Regular cardiac myocyte (primary cell): ENCODE measurements around the gene MBD3L3. TPM values are rescaled to one million over a fixed set of nuclear protein-coding genes. Genes with fewer than 3 reads are reported as not detected.

Source experiments
- total RNA-seq: library from RNA; depleted of rRNA; stranded (reverse); fragments of >200 nt; gene quantifications from 2 replicates; pipeline ENCODE4 v1.2.3, GENCODE V29; 2014

The MBD3L3 gene
- total RNA-seq, result not detected in 2 replicates

GRCh38 chr19:7058576-7058975 is at the start of gene MBD3L3:
Gene MBD3L3, minus strand, starts transcription at chr19:7058676. Its CDS starts 71 bp downstream, at chr19:7058605.

DNA sequence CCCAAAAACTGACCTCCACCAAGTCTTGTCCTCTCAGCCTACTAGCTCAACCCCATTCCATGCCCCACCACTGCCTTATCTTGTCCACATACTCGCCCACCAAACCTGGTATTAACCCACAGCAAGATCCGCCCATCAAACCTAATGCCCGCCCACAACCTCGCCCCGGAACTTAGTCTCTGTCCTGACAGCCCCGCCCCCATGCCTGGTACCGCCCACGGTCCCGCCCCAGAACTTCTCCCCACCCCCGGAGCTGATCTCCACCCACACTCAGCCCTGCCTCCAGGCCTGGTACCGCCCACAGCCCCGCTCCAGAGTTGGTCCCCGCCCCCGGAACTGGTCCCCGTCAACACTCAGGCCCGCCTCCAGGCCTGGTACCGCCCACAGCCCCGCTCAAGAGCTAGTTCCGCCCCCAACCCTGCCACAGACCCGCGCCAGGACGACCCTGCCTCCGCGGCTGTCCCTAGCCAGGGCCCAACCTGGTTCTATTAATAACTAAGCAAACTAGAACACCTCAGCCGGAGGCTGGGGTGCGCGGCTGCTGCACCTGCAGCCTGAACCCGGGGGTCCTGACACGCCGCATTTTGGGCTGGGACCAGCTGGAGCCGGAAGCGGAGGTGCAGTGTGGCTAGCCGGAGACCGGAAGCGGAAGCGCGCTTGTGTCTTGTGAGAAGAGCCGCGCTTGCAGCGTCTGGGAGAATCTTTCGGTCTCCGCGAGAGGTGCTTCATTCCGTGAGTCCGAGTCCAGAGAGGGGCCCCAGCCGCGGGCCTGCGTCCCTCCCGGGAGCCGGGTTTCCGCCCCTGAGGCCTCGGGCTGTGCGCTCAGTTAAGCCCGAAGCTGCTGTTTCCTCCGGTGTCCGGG is 10.8 kb upstream of the MBD3L3 start, which contains the start of gene ZNF557:
TSS of gene ZNF557 (plus strand) at position 662 of the 862 bp plus-strand sequence. CDS start 5,372 bp downstream, outside the sequence.

DNA sequence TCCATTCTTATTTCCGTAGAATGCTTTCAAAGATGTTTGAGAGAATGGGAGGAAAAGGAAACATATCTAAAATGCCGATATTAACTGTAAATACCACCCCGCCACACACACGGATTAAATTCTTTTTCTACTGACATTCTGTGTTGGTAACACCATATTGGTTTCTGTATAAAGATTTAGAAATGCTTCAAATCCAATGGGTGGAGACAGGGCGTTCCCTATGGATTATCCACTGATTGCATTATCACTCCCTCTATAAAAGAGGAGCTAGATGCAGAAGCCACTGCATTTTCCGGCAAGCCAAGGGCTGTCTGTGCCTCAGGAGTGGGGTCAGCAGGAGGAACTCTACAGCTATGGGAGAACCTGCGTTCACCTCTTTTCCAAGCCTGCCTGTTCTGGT is 9.5 kb downstream of the MBD3L3 start, which contains the start of gene MBD3L2:
TSS of gene MBD3L2 (plus strand) at position 301 of the 400 bp plus-strand sequence. CDS start at position 354, 53 bp downstream.

GRCh38 chr19:7040079-7040478 is 18.4 kb downstream of the MBD3L3 start, which contains the start of gene MBD3L4:
Gene MBD3L4, minus strand, starts transcription at chr19:7040179. Its CDS starts 35 bp downstream, at chr19:7040144.

GRCh38 chr19:7030278-7030677 is 28.2 kb downstream of the MBD3L3 start, which contains the start of gene MBD3L5:
Gene MBD3L5, plus strand, starts transcription at chr19:7030578. Its CDS starts 34 bp downstream, at chr19:7030612.

DNA sequence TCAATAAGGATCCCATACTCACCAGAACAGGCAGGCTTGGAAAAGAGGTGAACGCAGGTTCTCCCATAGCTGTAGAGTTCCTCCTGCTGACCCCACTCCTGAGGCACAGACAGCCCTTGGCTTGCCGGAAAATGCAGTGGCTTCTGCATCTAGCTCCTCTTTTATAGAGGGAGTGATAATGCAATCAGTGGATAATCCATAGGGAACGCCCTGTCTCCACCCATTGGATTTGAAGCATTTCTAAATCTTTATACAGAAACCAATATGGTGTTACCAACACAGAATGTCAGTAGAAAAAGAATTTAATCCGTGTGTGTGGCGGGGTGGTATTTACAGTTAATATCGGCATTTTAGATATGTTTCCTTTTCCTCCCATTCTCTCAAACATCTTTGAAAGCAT is 37.1 kb downstream of the MBD3L3 start, which contains the start of gene MBD3L2B:
TSS of gene MBD3L2B (minus strand) at position 101 of the 400 bp plus-strand sequence. CDS start at position 67, 34 bp downstream.

Other genes starting within 250 kb of the MBD3L3 start
- not detected in 2 replicates for gene ADGRE1, start 171.1 kb downstream of the MBD3L3 start, total RNA-seq
- gene MBD3L2B, start 37.2 kb downstream of the MBD3L3 start, total RNA-seq, result not detected in 2 replicates
- gene MBD3L5, start 28.1 kb downstream of the MBD3L3 start, total RNA-seq, result not detected in 2 replicates
- gene MBD3L4, start 18.5 kb downstream of the MBD3L3 start, total RNA-seq, result not detected in 2 replicates
- not detected in 2 replicates for gene MBD3L2, start 9.4 kb downstream of the MBD3L3 start, total RNA-seq
- gene ZNF557, start 11.0 kb upstream of the MBD3L3 start, total RNA-seq, result 17.5 and 20.3 TPM in 2 replicates
- gene INSR, start 235.7 kb upstream of the MBD3L3 start, total RNA-seq, result 13.2 and 40.0 TPM in 2 replicates